ENCODE measurements around the gene SLC22A23.

SLC22A23 gene

GRCh38 chr6:3392930-3393835 is 63.7 kb downstream of the SLC22A23 start:
- Histone ChIP-seq H3K4me3 (ENCODE audit: severe bottlenecking) (no peak overlapping the region), H3K9me3 (ENCODE audit: severe bottlenecking) (no peaks in the 10 kb centered on the region), H3K27me3 (ENCODE audit: insufficient read depth, poor library complexity, severe bottlenecking) (no peaks in the 10 kb centered on the region), H3K27ac (ENCODE audit: poor library complexity, severe bottlenecking) (no peak overlapping the region), H3K36me3 (ENCODE audit: low read depth) (no peaks in the 10 kb centered on the region), H3K4me1 (ENCODE audit: insufficient read depth, poor library complexity, severe bottlenecking) (peaks cover 19% of the 10 kb centered on the region)
- no peak for DNase-seq (ENCODE audit: low spot score)
- TF ChIP-seq CTCF (IDR thresholded peaks at IDR 0.05; ENCODE audit: poor library complexity, severe bottlenecking), result no peak
- ATAC-seq (ENCODE audit: low read depth), result no peak

- Histone ChIP-seq H3K9me3 (ENCODE audit: severe bottlenecking) (no peaks in the 10 kb centered on the region), H3K36me3 (ENCODE audit: low read depth) (no peaks in the 10 kb centered on the region), H3K4me3 (ENCODE audit: severe bottlenecking) (no peak overlapping the region), H3K27ac (ENCODE audit: poor library complexity, severe bottlenecking) (no peak overlapping the region), H3K4me1 (ENCODE audit: insufficient read depth, poor library complexity, severe bottlenecking) (peaks cover 19% of the 10 kb centered on the region), H3K27me3 (ENCODE audit: insufficient read depth, poor library complexity, severe bottlenecking) (no peaks in the 10 kb centered on the region)
- no peak for TF ChIP-seq CTCF (IDR thresholded peaks at IDR 0.05; ENCODE audit: poor library complexity, severe bottlenecking)
- DNase-seq (ENCODE audit: low spot score), result no peak
- no peak for ATAC-seq (ENCODE audit: low read depth)
Observed at GRCh38 chr6:3391902-3392458, 64.9 kb downstream of the SLC22A23 start.

GRCh38 chr6:3390698-3391097 is 66.2 kb downstream of the SLC22A23 start:
- Histone ChIP-seq H3K27ac (ENCODE audit: poor library complexity, severe bottlenecking) (peak overlapping the region; percentile 65), H3K36me3 (ENCODE audit: low read depth) (no peaks in the 10 kb centered on the region), H3K4me3 (ENCODE audit: severe bottlenecking) (no peak overlapping the region), H3K4me1 (ENCODE audit: insufficient read depth, poor library complexity, severe bottlenecking) (peaks cover 19% of the 10 kb centered on the region), H3K9me3 (ENCODE audit: severe bottlenecking) (no peaks in the 10 kb centered on the region), H3K27me3 (ENCODE audit: insufficient read depth, poor library complexity, severe bottlenecking) (no peaks in the 10 kb centered on the region)
- DNase-seq (ENCODE audit: low spot score) (peak; percentile 85), ATAC-seq (ENCODE audit: low read depth) (peak; percentile 91)
- TF ChIP-seq CTCF (IDR thresholded peaks at IDR 0.05; ENCODE audit: poor library complexity, severe bottlenecking), result no peak

- ATAC-seq (ENCODE audit: low read depth) (no peak), DNase-seq (ENCODE audit: low spot score) (no peak)
- H3K4me1 ChIP-seq (ENCODE audit: insufficient read depth, poor library complexity, severe bottlenecking), result peaks cover 19% of the 10 kb centered on the region
- H3K36me3 ChIP-seq (ENCODE audit: low read depth), result no peaks in the 10 kb centered on the region
- H3K27ac ChIP-seq (ENCODE audit: poor library complexity, severe bottlenecking), result peak overlapping the region; percentile 65
- H3K4me3 ChIP-seq (ENCODE audit: severe bottlenecking), result no peak overlapping the region
- no peaks in the 10 kb centered on the region for H3K9me3 ChIP-seq (ENCODE audit: severe bottlenecking)
- no peaks in the 10 kb centered on the region for H3K27me3 ChIP-seq (ENCODE audit: insufficient read depth, poor library complexity, severe bottlenecking)
- TF ChIP-seq CTCF (IDR thresholded peaks at IDR 0.05; ENCODE audit: poor library complexity, severe bottlenecking), result no peak
Observed at GRCh38 chr6:3389390-3390167, 67.3 kb downstream of the SLC22A23 start.

Measured in RWPE2 (cell line).